ENCODE measurements around the gene PRCD. TPM values are rescaled to one million over a fixed set of nuclear protein-coding genes. Genes with fewer than 3 reads are reported as not detected.
A peak's percentile ranks its signal among the peaks of the same experiment; 100 is the strongest.

Gene PRCD
- total RNA-seq, 4 donors from 2014 or later, result 1.2 to 5.1 (median 3.8) TPM

GRCh38 chr17:76537578-76538280 is 2.1 kb upstream of the PRCD start, which contains the start of gene CYGB:
TSS of gene CYGB (minus strand) at chr17:76537709. CDS start at chr17:76537542, 167 bp downstream.
- no peak for DNase-seq (ENCODE audit: extremely low spot score)
- no peak for TF ChIP-seq EP300 (IDR thresholded peaks at IDR 0.05)
- TF ChIP-seq POLR2A (IDR thresholded peaks at IDR 0.05; ENCODE audit: low read depth), result no peak
- peak; percentile 12 to 15 for TF ChIP-seq POLR2AphosphoS5 (IDR thresholded peaks at IDR 0.05)
- H3K9me3 ChIP-seq, result no peaks in the 10 kb centered on the region
- peak within 1 kb of the TSS; percentile 74 to 84 (median 78) for H3K27ac ChIP-seq (replicated peaks in 1 of 4)
- WGBS, result 3% methylated on average over 28 of the region's 95 CpGs
- H3K4me3 ChIP-seq, result peak within 1 kb of the TSS; percentile 55 to 61 (median 56)
- peaks cover 25 to 75% (median 60%) of the 10 kb centered on the region in 4 donors for H3K4me1 ChIP-seq
- intact Hi-C loops (cut with DNase I), result no loop called here
- H3K27me3 ChIP-seq, result peaks cover 5 to 56% (median 14%) of the 10 kb centered on the region in 4 donors
- no peaks in the 10 kb centered on the region for H3K36me3 ChIP-seq

DNA sequence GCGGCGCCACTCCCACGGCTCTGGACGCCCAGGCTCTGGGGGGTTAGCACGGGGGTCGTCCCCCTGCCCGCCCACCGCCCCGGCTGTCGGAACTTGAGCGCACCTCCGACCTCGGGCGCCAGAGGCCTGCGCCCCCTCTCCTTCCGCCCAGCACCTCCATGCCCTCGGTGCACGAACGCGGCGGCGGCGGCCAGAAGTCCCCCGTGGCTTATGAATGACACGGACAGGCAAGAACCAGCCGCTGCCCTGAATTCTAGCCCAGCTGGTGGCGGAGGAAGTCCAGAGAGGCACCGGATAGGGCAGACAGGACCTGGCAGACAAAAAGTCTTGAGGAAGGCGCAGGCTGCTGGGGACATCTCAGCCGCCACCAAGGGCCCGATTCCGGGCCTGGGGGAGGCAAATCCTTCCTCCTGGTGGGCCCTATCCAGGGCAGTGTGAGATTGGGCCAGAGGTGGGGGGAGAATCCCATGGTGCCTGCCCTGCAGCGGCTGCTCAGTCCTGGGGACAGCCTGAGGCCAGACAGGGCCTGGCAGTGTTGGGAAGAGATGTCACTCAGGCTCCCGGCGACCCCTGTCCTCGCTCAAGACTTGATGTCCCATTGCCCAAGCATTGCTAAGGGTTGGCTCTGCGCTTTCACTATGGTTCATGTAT is 1.4 kb upstream of the PRCD start:
- Histone ChIP-seq H3K4me1 (peaks cover 29 to 80% (median 63%) of the 10 kb centered on the region in 4 donors), H3K9me3 (no peaks in the 10 kb centered on the region), H3K4me3 (peak overlapping the region; percentile 55 to 61 (median 56)), H3K36me3 (no peaks in the 10 kb centered on the region), H3K27ac (replicated peaks in 1 of 4) (peak overlapping the region; percentile 74 to 84 (median 78)), H3K27me3 (peaks cover 5 to 63% (median 14%) of the 10 kb centered on the region in 4 donors)
- TF ChIP-seq, protein P1, sequence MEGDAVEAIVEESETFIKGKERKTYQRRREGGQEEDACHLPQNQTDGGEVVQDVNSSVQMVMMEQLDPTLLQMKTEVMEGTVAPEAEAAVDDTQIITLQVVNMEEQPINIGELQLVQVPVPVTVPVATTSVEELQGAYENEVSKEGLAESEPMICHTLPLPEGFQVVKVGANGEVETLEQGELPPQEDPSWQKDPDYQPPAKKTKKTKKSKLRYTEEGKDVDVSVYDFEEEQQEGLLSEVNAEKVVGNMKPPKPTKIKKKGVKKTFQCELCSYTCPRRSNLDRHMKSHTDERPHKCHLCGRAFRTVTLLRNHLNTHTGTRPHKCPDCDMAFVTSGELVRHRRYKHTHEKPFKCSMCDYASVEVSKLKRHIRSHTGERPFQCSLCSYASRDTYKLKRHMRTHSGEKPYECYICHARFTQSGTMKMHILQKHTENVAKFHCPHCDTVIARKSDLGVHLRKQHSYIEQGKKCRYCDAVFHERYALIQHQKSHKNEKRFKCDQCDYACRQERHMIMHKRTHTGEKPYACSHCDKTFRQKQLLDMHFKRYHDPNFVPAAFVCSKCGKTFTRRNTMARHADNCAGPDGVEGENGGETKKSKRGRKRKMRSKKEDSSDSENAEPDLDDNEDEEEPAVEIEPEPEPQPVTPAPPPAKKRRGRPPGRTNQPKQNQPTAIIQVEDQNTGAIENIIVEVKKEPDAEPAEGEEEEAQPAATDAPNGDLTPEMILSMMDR (IDR thresholded peaks at IDR 0.05), result no peak
- TF ChIP-seq EP300 (IDR thresholded peaks at IDR 0.05), result no peak
- no peak for TF ChIP-seq POLR2AphosphoS5 (IDR thresholded peaks at IDR 0.05)
- TF ChIP-seq POLR2A (IDR thresholded peaks at IDR 0.05; ENCODE audit: low read depth), result no peak
- DNase-seq (ENCODE audit: extremely low spot score), result no peak
- WGBS, result 44% methylated on average over 16 of the region's 37 CpGs
- intact Hi-C loops (cut with DNase I), result no loop called here

DNA sequence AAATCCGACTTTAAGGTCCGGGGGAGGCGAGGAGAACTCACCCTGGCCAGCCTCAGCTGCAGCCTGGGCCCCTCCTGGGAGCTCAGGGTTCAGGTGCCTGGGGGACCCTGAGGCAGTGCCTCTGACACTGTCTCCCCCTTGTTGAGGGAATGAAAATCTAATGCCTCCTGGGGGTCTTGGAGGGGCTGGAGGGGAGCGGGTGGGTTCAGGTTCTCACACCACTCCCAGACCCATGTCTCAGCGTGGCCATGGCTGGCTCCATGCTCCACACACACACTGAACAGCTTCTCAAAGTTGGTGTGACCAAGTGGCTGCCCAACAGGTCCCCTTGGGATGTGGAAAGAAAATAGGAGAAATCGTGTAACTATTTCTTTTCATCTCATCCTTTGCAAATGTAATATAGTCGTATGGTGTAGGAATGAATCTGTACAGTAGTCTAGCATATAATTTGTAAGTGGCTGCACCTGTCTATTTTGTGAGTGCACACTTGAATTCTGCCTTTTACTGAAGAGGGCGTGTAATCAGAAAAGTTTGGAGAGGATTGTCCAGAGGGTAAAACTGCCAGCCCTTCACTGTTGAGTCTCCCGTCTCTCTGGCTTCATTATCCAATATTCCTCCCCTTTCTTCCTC is 788 bp upstream of the PRCD start:
- DNase-seq (ENCODE audit: extremely low spot score), result no peak
- Histone ChIP-seq H3K27ac (replicated peaks in 1 of 4) (peak overlapping the region in 3 of 4 donors; percentile 76 to 84 (median 81)), H3K9me3 (no peaks in the 10 kb centered on the region), H3K36me3 (no peaks in the 10 kb centered on the region), H3K4me3 (peak overlapping the region in 3 of 4 donors; percentile 56 to 61 (median 56)), H3K27me3 (peaks cover 5 to 67% (median 14%) of the 10 kb centered on the region in 4 donors), H3K4me1 (peaks cover 36 to 87% (median 69%) of the 10 kb centered on the region in 4 donors)
- 89% methylated on average over 9 of the region's 9 CpGs for WGBS
- TF ChIP-seq POLR2A (IDR thresholded peaks at IDR 0.05; ENCODE audit: low read depth), result no peak
- TF ChIP-seq, protein P1 (IDR thresholded peaks at IDR 0.05), result no peak
- intact Hi-C loops (cut with DNase I), result no loop called here

DNA sequence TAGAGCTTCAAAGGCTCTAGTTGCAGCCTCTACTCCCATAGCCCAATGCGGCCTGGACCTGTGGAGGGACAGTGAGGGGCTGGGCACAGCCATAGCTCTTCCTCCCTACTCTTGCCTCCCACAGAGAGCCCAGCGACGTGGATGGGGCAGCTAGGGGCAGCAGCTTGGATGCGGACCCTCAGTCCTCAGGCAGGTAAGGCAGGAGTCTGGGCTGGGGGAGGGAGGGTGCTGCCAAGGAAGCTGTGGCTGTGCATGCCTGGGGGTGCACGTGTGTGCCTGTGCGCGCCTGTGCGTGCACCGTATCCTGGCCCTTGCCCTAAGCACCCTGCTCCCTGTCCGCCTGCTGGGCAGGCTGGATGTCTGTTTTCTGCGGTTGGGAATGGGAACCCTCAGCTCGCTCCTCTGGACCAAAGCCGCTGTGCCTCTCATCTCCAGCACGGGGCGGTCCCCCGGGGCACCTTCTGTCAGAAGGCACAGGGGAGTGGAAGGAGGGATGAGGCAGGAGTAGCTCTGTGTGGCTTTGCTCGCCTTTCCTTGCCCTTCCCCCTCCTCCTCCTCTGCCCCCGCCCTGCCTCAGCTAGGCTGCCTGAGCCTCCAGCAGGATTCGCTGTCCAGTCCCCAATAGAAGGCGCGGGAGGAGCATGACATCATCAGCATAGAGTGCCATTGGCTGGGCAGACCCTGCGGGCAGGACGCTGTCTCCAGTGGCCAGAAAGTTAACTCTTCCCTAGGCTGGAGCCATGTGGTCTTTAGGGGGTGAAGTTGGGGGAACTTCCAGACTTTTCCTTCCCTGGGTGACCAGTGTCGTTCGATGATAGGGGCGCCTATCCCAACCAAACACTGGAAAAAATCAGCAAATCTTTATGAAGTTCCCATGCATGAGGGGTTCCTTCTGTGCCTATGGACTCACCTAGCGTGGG is 797 bp downstream of the PRCD start:
- DNase-seq (ENCODE audit: extremely low spot score), result peak; percentile 97
- TF ChIP-seq POLR2AphosphoS5 (IDR thresholded peaks at IDR 0.05), result peak; percentile 75 to 90
- TF ChIP-seq EP300 (IDR thresholded peaks at IDR 0.05), result no peak
- TF ChIP-seq, protein P1 (IDR thresholded peaks at IDR 0.05), result peak in 2 of 3 experiments; percentile 5 to 20
- WGBS, result 10% methylated on average over 20 of the region's 27 CpGs
- peaks cover 50 to 95% (median 80%) of the 10 kb centered on the region in 4 donors for H3K4me1 ChIP-seq
- peaks cover 5 to 55% (median 14%) of the 10 kb centered on the region in 4 donors for H3K27me3 ChIP-seq
- H3K4me3 ChIP-seq, result peak overlapping the region; percentile 49 to 57 (median 52)
- no peaks in the 10 kb centered on the region for H3K36me3 ChIP-seq
- intact Hi-C loops (cut with DNase I), result no loop called here
- no peaks in the 10 kb centered on the region for H3K9me3 ChIP-seq
- peak overlapping the region; percentile 54 to 70 (median 60) for H3K27ac ChIP-seq (replicated peaks in 1 of 4)

Measured in esophagus muscularis mucosa (tissue), 4 donors.